Parietal lobe (tissue), 2 donors: ENCODE results near the gene GRM4. TPM values are rescaled to one million over a fixed set of nuclear protein-coding genes. Genes with fewer than 3 reads are reported as not detected.

ENCODE experiments used
- small RNA-seq: library from RNA; depleted of rRNA; stranded (forward); fragments of <200 nt; gene quantifications from one replicate; pipeline ENCODE3, GENCODE V24; 2014; ENCODE audit warnings: low replicate concordance
- total RNA-seq: library from RNA; depleted of rRNA; stranded (reverse); fragments of >200 nt; gene quantifications from one replicate; pipeline ENCODE4 v1.2.3, GENCODE V29; 2014

GRM4 gene
- total RNA-seq: 5.3 TPM

GRCh38 chr6:34146021-34146782, at the start of gene GRM4:
Gene GRM4 (minus strand): TSS chr6:34146087. CDS start chr6:34133496, 12,591 bp downstream.

Small RNAs within 50 kb of the gene (small RNA-seq; reads per million reads assigned to genes)
- gene MIR1275: not detected

Other genes starting within 250 kb of the GRM4 start
- gene HMGA1, start 90.8 kb upstream of the GRM4 start, total RNA-seq: 34.4 TPM
- 19.7 TPM for gene SMIM29, start 102.9 kb upstream of the GRM4 start, total RNA-seq
- 146 TPM for gene NUDT3, start 246.6 kb upstream of the GRM4 start, total RNA-seq